Neural progenitor cell (in vitro differentiated cells): ENCODE results near the gene ANGPTL5.

ENCODE experiments used
- EZH2 ChIP-seq: fragments of 200-600 bp; sonication (generic); IDR thresholded peaks from 2 replicates; pipeline ENCODE4 v1.6.1; 2017; ENCODE audit warnings: antibody characterized with exemption, mild to moderate bottlenecking, moderate library complexity
- EZH2phosphoT487 ChIP-seq: fragments of 200-600 bp; sonication (generic); IDR thresholded peaks from 2 replicates; pipeline ENCODE4 v1.6.1; 2017; ENCODE audit warnings: antibody characterized with exemption
- TF ChIP-seq, protein P1 (sequence below): fragments of 200-600 bp; sonication (generic); IDR thresholded peaks from 2 replicates; pipeline ENCODE4 v1.5.1; 2017; ENCODE audit warnings: antibody characterized with exemption, mild to moderate bottlenecking

DNA sequence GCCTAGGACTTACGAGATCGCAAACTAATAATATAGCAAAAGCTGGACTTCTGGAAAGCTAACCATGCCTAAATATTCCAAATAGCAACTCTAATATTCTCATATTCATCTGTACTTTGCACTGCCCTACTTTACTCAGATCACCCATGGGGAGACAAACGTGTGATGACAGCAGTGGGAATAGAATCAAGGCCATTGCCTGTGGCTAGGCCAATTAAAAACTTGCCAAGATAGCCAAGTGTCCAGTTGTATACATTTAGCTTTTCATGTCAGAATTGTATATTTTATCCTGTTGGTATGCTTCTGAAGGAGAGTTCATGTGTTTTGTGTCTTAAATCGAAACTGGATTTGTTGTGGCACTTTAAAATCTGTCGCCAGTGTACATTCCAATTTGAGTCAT is 2.7 kb downstream of the ANGPTL5 start:
- TF ChIP-seq EZH2phosphoT487 (no peak), EZH2 (no peak)
- TF ChIP-seq, protein P1, sequence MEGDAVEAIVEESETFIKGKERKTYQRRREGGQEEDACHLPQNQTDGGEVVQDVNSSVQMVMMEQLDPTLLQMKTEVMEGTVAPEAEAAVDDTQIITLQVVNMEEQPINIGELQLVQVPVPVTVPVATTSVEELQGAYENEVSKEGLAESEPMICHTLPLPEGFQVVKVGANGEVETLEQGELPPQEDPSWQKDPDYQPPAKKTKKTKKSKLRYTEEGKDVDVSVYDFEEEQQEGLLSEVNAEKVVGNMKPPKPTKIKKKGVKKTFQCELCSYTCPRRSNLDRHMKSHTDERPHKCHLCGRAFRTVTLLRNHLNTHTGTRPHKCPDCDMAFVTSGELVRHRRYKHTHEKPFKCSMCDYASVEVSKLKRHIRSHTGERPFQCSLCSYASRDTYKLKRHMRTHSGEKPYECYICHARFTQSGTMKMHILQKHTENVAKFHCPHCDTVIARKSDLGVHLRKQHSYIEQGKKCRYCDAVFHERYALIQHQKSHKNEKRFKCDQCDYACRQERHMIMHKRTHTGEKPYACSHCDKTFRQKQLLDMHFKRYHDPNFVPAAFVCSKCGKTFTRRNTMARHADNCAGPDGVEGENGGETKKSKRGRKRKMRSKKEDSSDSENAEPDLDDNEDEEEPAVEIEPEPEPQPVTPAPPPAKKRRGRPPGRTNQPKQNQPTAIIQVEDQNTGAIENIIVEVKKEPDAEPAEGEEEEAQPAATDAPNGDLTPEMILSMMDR: no peak
